ENCODE measurements around the gene ARRDC5. TPM values are rescaled to one million over a fixed set of nuclear protein-coding genes. Genes with fewer than 3 reads are reported as not detected.
A peak's percentile ranks its signal among the peaks of the same experiment; 100 is the strongest.
"Not testable (repeated sequence)": the region's sequence is repeated elsewhere in the genome, so short reads cannot be mapped to it uniquely, and the experiment has no call there.

Gene ARRDC5
- polyA plus RNA-seq (ENCODE audit: insufficient read length): 0.15 TPM

GRCh38 chr19:4902796-4903195, at the start of gene ARRDC5:
Gene ARRDC5, minus strand, starts transcription at chr19:4902896. Its CDS starts 71 bp downstream, at chr19:4902825.
- no peak for DNase-seq

- DNase-seq: no peak
Observed at GRCh38 chr19:4951656-4952055, 49.0 kb upstream of the ARRDC5 start.

GRCh38 chr19:4950650-4951049, 48.0 kb upstream of the ARRDC5 start:
- DNase-seq: not testable (repeated sequence)

- not testable (repeated sequence) for DNase-seq
Observed at GRCh38 chr19:4941638-4942169, 39.0 kb upstream of the ARRDC5 start.

GRCh38 chr19:4939466-4939865, 36.8 kb upstream of the ARRDC5 start:
- no peak for DNase-seq

GRCh38 chr19:4938461-4938860, 35.8 kb upstream of the ARRDC5 start:
- not testable (repeated sequence) for DNase-seq

- DNase-seq: no peak
Observed at GRCh38 chr19:4937060-4937459, 34.4 kb upstream of the ARRDC5 start.

GRCh38 chr19:4935444-4935843, 32.7 kb upstream of the ARRDC5 start:
- DNase-seq: no peak

- no peak for DNase-seq
Observed at GRCh38 chr19:4933528-4933927, 30.8 kb upstream of the ARRDC5 start.

GRCh38 chr19:4932711-4933110, 30.0 kb upstream of the ARRDC5 start:
- no peak for DNase-seq

GRCh38 chr19:4930664-4931063, 28.0 kb upstream of the ARRDC5 start:
- no peak for DNase-seq

GRCh38 chr19:4929186-4929585, 26.5 kb upstream of the ARRDC5 start:
- no peak for DNase-seq

- DNase-seq: no peak
Observed at GRCh38 chr19:4923276-4923747, 20.6 kb upstream of the ARRDC5 start.

GRCh38 chr19:4922530-4923275, 20.0 kb upstream of the ARRDC5 start:
- no peak for DNase-seq

GRCh38 chr19:4916292-4917082, 13.8 kb upstream of the ARRDC5 start:
- no peak for DNase-seq

- DNase-seq: no peak
Observed at GRCh38 chr19:4914736-4915501, 12.2 kb upstream of the ARRDC5 start.

GRCh38 chr19:4913996-4914735, 11.5 kb upstream of the ARRDC5 start:
- no peak for DNase-seq

- peak; percentile 68 for DNase-seq
Observed at GRCh38 chr19:4911786-4912672, 9.3 kb upstream of the ARRDC5 start.

- no peak for DNase-seq
Observed at GRCh38 chr19:4911314-4911713, 8.6 kb upstream of the ARRDC5 start.

GRCh38 chr19:4910594-4911281, 8.0 kb upstream of the ARRDC5 start:
- DNase-seq: no peak
